ENCODE measurements around the gene RFX5. TPM values are rescaled to one million over a fixed set of nuclear protein-coding genes. Genes with fewer than 3 reads are reported as not detected.

RFX5 gene
- total and polyA plus RNA-seq, 9 of the 15 experiments (the other 6 are each of a cell fraction or from before 2014, with no cell fraction given) = 3.8 to 48.2 (median 32.2) TPM

DNA sequence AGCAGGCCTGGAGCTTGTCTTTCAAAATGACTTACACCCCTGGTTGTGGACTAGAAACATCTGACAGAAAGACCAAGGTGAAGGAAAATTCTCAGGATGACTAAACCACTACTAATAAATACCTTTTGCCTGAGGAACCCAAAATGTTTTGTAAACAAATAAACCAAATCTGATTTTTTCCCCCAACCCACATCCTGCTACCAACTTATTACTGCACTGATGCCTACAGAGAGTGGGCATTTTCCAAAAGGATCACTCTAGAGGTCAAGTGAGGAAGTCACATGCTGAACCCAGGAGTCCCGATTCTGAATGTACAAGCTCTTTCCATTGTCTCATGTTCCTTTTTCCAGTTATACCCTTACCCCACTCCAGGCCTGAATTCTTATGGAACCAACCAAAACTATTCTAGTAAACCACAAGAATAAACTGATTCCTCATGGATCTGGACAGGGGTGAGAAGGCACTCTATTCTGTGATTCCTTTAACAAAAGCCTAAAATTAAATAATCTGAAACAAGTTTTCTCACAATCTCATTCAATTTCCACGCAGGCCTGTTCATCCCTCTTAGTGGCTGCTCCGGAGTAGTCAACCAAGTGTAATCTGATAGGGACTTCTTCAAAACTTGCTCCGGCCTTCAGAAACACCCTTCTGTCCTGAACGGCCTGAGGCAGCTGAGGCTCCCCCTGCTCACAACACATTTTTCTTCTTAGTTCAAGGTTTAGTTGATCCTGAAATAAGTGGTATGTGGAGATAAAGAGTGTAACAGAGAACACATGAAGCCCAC is 21.2 kb downstream of the RFX5 start:
- H3K27ac ChIP-seq (ENCODE audit: extremely low read depth, low read depth, low read length) = peak overlapping the region; percentile 86; the same call in 2 of the 3 replicates
- in situ Hi-C loops (cut with MboI) (no loop called here), intact Hi-C loops (cut with micrococcal nuclease) (no loop called here)
- 0 out of 2 replicates have a peak, but pooled peaks cover 5% of the 10 kb centered on the region for H4K20me1 ChIP-seq (replicated peaks; ENCODE audit: control insufficient read depth, insufficient read depth, low read length)
- H3K4me3 ChIP-seq = peak overlapping the region; percentile 55
- no peaks in the 10 kb centered on the region for H3K9me3 ChIP-seq (replicated peaks; ENCODE audit: control insufficient read depth, insufficient read depth, low read depth, low read length)
- BruUV-seq (replicated peaks) = TSS peak; percentile 59
- no peak for FAIRE-seq
- POLR2A ChIA-PET = interaction anchor here (0.6 to 12.6 kb wide), 7 partner anchors 12 to 334 kb away, joined by 3 to 156 read pairs (median 4); no protein-coding TSS in a partner anchor
- CTCF ChIA-PET (ENCODE audit: low intra/inter-chr PET ratio) = no interaction called here
- no peaks in the 10 kb centered on the region for H3K27me3 ChIP-seq (ENCODE audit: control insufficient read depth in 2 of 2, insufficient read depth in 2 of 2, low read length in 2 of 2)
- DNase-seq (ENCODE audit: extremely low read depth in 1 of 4, low spot score in 3 of 4) = peak in 2 of 4 experiments; percentile 46 to 55
- peak overlapping the region; percentile 72 to 94; a peak in 3 of 4 replicates for H3K9ac ChIP-seq (ENCODE audit: insufficient read depth in 1 of 2, low read depth in 2 of 2, low read length in 2 of 2)
- peaks cover 34% of the 10 kb centered on the region for H3K79me2 ChIP-seq (ENCODE audit: control insufficient read depth, insufficient read depth, low read length)
- WGBS (ENCODE audit: insufficient coverage, low coverage, missing lambda C conversion rate) = 6% methylated on average over 5 of the region's 5 CpGs
- peak; percentile 62 for ATAC-seq
- H3K4me2 ChIP-seq (ENCODE audit: insufficient read depth, low read length) = peak overlapping the region; percentile 97
- peaks cover 21% of the 10 kb centered on the region for H3K36me3 ChIP-seq (ENCODE audit: control insufficient read depth, insufficient read depth, low read length)
- peaks cover 3 to 35% of the 10 kb centered on the region in 2 experiments; a peak in 4 of 5 replicates for H3K4me1 ChIP-seq (replicated peaks in 1 of 2; ENCODE audit: control insufficient read depth in 2 of 2, insufficient read depth in 2 of 2, low read length in 2 of 2)
- no peak overlapping the region for H2AFZ ChIP-seq (ENCODE audit: low read depth, low read length)
- TF ChIP-seq ZNF592 (IDR thresholded peaks at IDR 0.05) (0 out of 2 replicates have a peak, but pooled peaks have one; percentile 24), L3MBTL2 (IDR thresholded peaks at IDR 0.05) (0 out of 2 replicates have a peak, but pooled peaks have one; percentile 24), SIN3A (IDR thresholded peaks at IDR 0.05; ENCODE audit: borderline replicate concordance in 2 of 2, control insufficient read depth in 1 of 2, low read depth in 2 of 2, low read length in 2 of 2) (peak in 1 of 2 experiments; percentile 9; a peak in 1 of 4 replicates), NRF1 (conservative IDR thresholded peaks at IDR 0.05 in 1 of 2, IDR thresholded peaks at IDR 0.05 in 1 of 2) (peak in 1 of 2 experiments; percentile 19; a peak in 2 of 4 replicates), SMARCA4 (IDR thresholded peaks at IDR 0.05) (no peak), PHF8 (IDR thresholded peaks at IDR 0.05; ENCODE audit: borderline replicate concordance, low read length) (no peak), ZNF766 (CRISPR knock-in tag; conservative IDR thresholded peaks at IDR 0.05) (0 out of 2 replicates have a peak, but pooled peaks have one; percentile 19)
- TF ChIP-seq, protein P1, sequence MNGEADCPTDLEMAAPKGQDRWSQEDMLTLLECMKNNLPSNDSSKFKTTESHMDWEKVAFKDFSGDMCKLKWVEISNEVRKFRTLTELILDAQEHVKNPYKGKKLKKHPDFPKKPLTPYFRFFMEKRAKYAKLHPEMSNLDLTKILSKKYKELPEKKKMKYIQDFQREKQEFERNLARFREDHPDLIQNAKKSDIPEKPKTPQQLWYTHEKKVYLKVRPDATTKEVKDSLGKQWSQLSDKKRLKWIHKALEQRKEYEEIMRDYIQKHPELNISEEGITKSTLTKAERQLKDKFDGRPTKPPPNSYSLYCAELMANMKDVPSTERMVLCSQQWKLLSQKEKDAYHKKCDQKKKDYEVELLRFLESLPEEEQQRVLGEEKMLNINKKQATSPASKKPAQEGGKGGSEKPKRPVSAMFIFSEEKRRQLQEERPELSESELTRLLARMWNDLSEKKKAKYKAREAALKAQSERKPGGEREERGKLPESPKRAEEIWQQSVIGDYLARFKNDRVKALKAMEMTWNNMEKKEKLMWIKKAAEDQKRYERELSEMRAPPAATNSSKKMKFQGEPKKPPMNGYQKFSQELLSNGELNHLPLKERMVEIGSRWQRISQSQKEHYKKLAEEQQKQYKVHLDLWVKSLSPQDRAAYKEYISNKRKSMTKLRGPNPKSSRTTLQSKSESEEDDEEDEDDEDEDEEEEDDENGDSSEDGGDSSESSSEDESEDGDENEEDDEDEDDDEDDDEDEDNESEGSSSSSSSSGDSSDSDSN (IDR thresholded peaks at IDR 0.05; ENCODE audit: borderline replicate concordance in 1 of 2, low read depth in 2 of 2, low read length in 2 of 2) = 0 out of 4 replicates have a peak, but pooled peaks of 1 of the 2 experiments have one; percentile 31
- H3K9me1 ChIP-seq (ENCODE audit: control insufficient read depth, insufficient read depth, low read length) = no peaks in the 10 kb centered on the region

Data from K562 (cell line).